SJCRH30 (cell line): ENCODE measurements around the gene INPPL1. TPM values are rescaled to one million over a fixed set of nuclear protein-coding genes. Genes with fewer than 3 reads are reported as not detected.

ENCODE experiments used
- DNase-seq, 2 experiments: peaks; one replicate each; pipeline ENCODE4 v3.0.0-alpha.2; 2015 to 2020
- H3K27ac ChIP-seq: fragments of 250-450 bp; sonication (Bioruptor Pico); 2 replicates; pipeline ENCODE4 v1.5.1; 2020; ENCODE audit warnings: mild to moderate bottlenecking, moderate library complexity
- H3K27me3 ChIP-seq: fragments of 250-450 bp; sonication (Bioruptor Pico); 2 replicates; pipeline ENCODE4 v1.5.1; 2020; ENCODE audit warnings: mild to moderate bottlenecking, moderate library complexity
- H3K36me3 ChIP-seq: fragments of 250-450 bp; sonication (Bioruptor Pico); 2 replicates; pipeline ENCODE4 v1.5.1; 2020; ENCODE audit warnings: mild to moderate bottlenecking, moderate library complexity
- H3K4me1 ChIP-seq: fragments of 250-450 bp; sonication (Bioruptor Pico); 2 replicates; pipeline ENCODE4 v1.5.1; 2020; ENCODE audit warnings: mild to moderate bottlenecking, moderate library complexity
- H3K4me3 ChIP-seq: fragments of 250-450 bp; sonication (Bioruptor Pico); 2 replicates; pipeline ENCODE4 v1.5.1; 2020; ENCODE audit warnings: mild to moderate bottlenecking, moderate library complexity
- H3K9me3 ChIP-seq: fragments of 250-450 bp; sonication (Bioruptor Pico); replicated peaks from 2 replicates; pipeline ENCODE4 v1.5.1; 2020; ENCODE audit warnings: mild to moderate bottlenecking, moderate library complexity
- total RNA-seq: library from RNA; depleted of rRNA; stranded (reverse); fragments of >200 nt; shearing (Covaris generic); gene quantifications from 2 replicates; pipeline ENCODE4 v1.2.3, GENCODE V29; 2014

Gene INPPL1
- total RNA-seq, 1 experiment from 2014 or later, result 168 TPM

- Histone ChIP-seq H3K27ac (peak overlapping the region; percentile 95), H3K27me3 (no peaks in the 10 kb centered on the region), H3K9me3 (no peaks in the 10 kb centered on the region), H3K36me3 (peaks cover 28% of the 10 kb centered on the region), H3K4me1 (peaks cover 26% of the 10 kb centered on the region), H3K4me3 (peak overlapping the region; percentile 97)
- peak in 1 of 2 experiments; percentile 33 for DNase-seq
Observed at GRCh38 chr11:72225411-72225951, 914 bp downstream of the INPPL1 start.

- no peaks in the 10 kb centered on the region for H3K27me3 ChIP-seq
- H3K9me3 ChIP-seq, result no peaks in the 10 kb centered on the region
- peak; percentile 76 to 79 for DNase-seq
- H3K27ac ChIP-seq, result peak overlapping the region; percentile 66
- H3K36me3 ChIP-seq, result peaks cover 39% of the 10 kb centered on the region
- H3K4me1 ChIP-seq, result peaks cover 26% of the 10 kb centered on the region
- H3K4me3 ChIP-seq, result peak overlapping the region; percentile 97
Observed at GRCh38 chr11:72226701-72227100, 2.1 kb downstream of the INPPL1 start.

GRCh38 chr11:72227316-72228228 lies 3.0 kb downstream of the INPPL1 start:
- H3K4me3 ChIP-seq, result no peak overlapping the region; the same call in 1 of the 2 replicates
- DNase-seq, result peak; percentile 93 to 96
- no peaks in the 10 kb centered on the region for H3K27me3 ChIP-seq
- peaks cover 47% of the 10 kb centered on the region for H3K36me3 ChIP-seq
- H3K27ac ChIP-seq, result peak overlapping the region; percentile 66
- H3K9me3 ChIP-seq, result no peaks in the 10 kb centered on the region
- H3K4me1 ChIP-seq, result peaks cover 21% of the 10 kb centered on the region

DNA sequence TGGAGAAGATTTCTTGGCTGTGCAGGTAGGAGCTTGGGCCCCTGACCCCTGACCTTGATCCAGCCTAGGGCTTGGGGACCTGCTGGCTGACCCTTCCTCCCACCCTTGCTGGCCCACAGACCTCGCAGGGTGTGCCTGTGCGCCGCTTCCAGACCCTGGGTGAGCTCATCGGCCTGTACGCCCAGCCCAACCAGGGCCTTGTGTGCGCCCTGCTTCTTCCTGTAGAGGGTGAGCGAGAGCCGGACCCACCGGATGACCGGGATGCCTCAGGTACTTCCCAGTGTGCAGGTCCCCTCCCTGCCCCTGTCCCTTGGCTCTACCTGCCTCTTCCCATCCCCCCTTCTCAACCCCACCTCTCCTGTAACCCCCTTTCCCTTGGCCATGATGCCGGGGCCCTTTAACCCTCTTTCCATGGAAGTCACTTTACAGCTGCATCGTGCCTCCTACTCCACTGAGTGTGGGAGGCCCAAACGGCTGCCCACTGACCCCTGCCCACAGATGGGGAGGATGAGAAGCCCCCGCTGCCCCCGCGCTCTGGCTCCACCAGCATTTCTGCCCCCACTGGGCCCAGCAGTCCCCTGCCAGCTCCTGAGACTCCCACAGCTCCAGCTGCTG lies 3.8 kb downstream of the INPPL1 start:
- peaks cover 21% of the 10 kb centered on the region for H3K4me1 ChIP-seq
- H3K9me3 ChIP-seq, result no peaks in the 10 kb centered on the region
- H3K27ac ChIP-seq, result peak overlapping the region; percentile 66
- no peaks in the 10 kb centered on the region for H3K27me3 ChIP-seq
- H3K36me3 ChIP-seq, result peaks cover 55% of the 10 kb centered on the region
- DNase-seq, result no peak
- H3K4me3 ChIP-seq, result no peak overlapping the region

DNA sequence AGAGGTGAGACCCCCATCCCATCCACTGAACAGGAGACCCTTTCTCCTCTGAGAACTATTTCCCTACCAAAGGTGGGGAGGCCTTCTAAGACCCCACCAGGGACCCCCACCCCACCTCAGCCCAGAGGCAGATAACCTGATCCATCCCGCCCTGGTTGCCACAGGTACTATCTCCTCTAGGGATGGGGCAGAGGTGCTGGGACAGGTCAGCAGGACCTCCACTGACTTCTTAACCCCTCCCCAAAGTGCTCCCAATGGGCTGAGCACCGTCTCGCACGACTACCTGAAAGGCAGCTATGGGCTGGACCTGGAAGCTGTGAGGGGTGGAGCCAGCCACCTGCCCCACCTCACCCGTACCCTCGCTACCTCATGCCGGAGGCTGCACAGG lies 4.3 kb downstream of the INPPL1 start:
- Histone ChIP-seq H3K9me3 (no peaks in the 10 kb centered on the region), H3K27ac (no peak overlapping the region), H3K36me3 (peaks cover 60% of the 10 kb centered on the region), H3K27me3 (no peaks in the 10 kb centered on the region), H3K4me3 (no peak overlapping the region), H3K4me1 (peaks cover 21% of the 10 kb centered on the region)
- no peak for DNase-seq

GRCh38 chr11:72229336-72229924 lies 4.9 kb downstream of the INPPL1 start:
- DNase-seq, result no peak
- H3K27ac ChIP-seq, result no peak overlapping the region
- H3K4me3 ChIP-seq, result no peak overlapping the region
- no peaks in the 10 kb centered on the region for H3K9me3 ChIP-seq
- H3K36me3 ChIP-seq, result peaks cover 66% of the 10 kb centered on the region
- H3K27me3 ChIP-seq, result no peaks in the 10 kb centered on the region
- H3K4me1 ChIP-seq, result peaks cover 21% of the 10 kb centered on the region

DNA sequence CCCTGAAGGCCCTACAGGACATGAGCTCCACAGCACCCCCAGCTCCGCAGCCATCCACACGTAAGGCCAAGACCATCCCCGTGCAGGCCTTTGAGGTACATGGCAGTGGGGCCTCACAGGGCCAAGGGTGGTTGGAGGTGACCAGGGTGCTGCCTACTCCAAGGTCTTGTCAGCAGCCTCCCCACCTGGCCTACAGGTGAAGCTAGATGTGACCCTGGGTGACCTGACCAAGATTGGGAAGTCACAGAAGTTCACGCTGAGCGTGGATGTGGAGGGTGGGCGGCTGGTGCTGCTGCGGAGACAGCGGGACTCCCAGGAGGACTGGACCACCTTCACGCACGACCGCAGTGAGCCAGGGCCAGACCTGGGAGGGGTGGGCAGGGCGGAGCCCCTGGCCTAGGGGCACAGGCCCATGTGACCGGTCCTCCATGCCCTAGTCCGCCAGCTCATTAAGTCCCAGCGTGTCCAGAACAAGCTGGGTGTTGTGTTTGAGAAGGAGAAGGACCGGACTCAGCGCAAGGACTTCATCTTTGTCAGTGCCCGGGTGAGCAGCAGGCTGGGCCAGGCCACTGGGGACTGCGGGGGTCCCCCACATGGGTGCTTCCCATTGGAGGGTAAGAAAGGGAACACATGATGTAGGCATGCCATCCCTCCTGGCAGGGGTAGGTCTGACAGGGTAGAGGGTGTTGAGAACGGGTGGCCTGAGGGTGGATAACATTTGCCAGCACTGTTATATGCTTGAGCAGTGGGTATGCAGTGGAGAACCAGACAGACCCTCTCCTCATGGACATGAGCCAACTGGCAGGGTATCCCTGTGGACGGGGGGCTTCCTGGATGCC lies 5.6 kb downstream of the INPPL1 start:
- Histone ChIP-seq H3K36me3 (peaks cover 73% of the 10 kb centered on the region), H3K4me3 (no peak overlapping the region), H3K27ac (no peak overlapping the region), H3K9me3 (no peaks in the 10 kb centered on the region), H3K27me3 (no peaks in the 10 kb centered on the region), H3K4me1 (peaks cover 21% of the 10 kb centered on the region)
- DNase-seq, result no peak

- Histone ChIP-seq H3K27ac (no peak overlapping the region), H3K36me3 (peaks cover 79% of the 10 kb centered on the region), H3K4me1 (peaks cover 21% of the 10 kb centered on the region), H3K4me3 (no peak overlapping the region), H3K27me3 (no peaks in the 10 kb centered on the region), H3K9me3 (no peaks in the 10 kb centered on the region)
- DNase-seq, result no peak
Observed at GRCh38 chr11:72230764-72231365, 6.3 kb downstream of the INPPL1 start.

DNA sequence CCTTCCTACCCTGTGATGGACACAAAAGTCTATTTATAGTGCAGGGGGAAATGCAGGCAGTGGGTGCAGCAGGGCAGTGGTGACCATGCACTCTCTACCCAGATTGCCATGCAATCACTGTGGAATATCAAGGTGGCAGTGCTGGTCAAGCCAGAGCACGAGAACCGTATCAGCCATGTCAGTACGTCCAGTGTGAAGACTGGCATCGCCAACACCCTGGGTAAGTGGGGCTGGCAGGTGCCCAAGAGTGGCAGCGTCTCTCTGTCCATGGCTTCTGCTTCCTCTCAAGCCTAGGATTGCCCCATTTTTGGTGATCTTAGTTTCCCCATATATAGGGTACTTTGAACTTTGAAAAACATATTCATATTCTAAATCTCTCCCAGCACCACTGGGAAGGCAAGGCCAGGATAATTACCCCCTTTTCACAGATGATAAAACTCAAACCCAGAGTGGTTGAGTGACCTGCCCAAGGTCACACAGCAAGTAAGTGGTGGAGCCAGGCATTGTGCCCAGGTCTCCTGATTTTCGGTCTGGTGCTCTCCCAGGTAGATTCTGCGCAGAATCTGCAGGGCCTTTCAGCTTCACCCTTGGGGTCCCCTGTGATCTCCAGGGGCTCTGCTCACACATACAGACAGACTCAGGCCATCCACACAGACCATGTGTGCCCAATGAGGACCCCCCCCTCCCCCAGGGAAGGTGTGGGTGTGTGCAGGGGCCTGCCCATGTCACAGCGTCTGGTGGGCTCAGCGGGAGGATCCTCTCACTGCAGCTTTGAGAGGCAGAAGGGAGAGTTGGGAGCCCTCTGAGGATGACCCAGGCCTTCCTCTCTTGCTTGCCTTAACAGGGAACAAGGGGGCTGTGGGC lies 7.1 kb downstream of the INPPL1 start:
- no peak overlapping the region for H3K4me3 ChIP-seq
- no peaks in the 10 kb centered on the region for H3K27me3 ChIP-seq
- no peaks in the 10 kb centered on the region for H3K9me3 ChIP-seq
- H3K27ac ChIP-seq, result no peak overlapping the region
- DNase-seq, result no peak
- peaks cover 82% of the 10 kb centered on the region for H3K36me3 ChIP-seq
- H3K4me1 ChIP-seq, result peaks cover 15% of the 10 kb centered on the region

DNA sequence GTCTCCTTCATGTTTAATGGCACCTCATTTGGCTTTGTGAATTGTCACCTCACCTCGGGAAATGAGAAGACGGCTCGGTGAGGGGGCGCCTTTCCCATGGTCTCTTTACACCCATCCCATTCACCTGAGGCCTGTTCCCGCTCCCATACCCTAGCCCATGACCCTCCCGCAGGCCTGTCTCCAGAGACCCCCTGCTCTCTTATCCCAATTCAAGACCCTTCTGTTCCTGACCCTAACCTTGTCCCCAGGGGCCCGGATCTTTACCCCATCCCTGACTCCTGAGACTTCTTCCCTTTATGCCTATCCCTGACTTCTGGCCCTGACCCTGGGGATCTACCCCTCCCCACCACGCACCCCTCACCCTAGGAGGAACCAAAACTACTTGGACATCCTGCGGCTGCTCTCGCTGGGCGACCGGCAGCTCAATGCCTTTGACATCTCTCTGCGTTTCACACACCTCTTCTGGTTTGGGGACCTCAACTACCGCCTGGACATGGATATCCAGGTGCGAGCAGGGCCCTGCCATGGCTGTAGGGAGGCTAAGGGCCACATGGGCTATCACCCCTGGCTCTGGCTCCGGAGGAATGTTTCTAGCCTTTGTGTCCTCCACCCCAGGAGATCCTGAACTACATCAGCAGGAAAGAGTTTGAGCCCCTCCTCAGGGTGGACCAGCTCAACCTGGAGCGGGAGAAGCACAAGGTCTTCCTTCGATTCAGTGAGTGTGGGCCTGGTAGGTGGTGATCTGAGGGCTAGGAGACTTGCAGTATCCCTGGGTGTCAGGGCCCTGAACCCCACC lies 7.9 kb downstream of the INPPL1 start:
- DNase-seq, result no peak
- no peaks in the 10 kb centered on the region for H3K27me3 ChIP-seq
- H3K4me3 ChIP-seq, result no peak overlapping the region
- H3K36me3 ChIP-seq, result peaks cover 90% of the 10 kb centered on the region
- H3K9me3 ChIP-seq, result no peaks in the 10 kb centered on the region
- H3K4me1 ChIP-seq, result peaks cover 6% of the 10 kb centered on the region
- H3K27ac ChIP-seq, result no peak overlapping the region

- DNase-seq, result no peak
- H3K4me1 ChIP-seq, result peaks cover under 1% of the 10 kb centered on the region
Observed at GRCh38 chr11:72233056-72233772, 8.6 kb downstream of the INPPL1 start.

More at GRCh38 chr11:72233056-72233772, 8.6 kb downstream of the INPPL1 start:
- Histone ChIP-seq H3K4me3 (no peak overlapping the region), H3K36me3 (peaks cover 94% of the 10 kb centered on the region), H3K27me3 (no peaks in the 10 kb centered on the region), H3K27ac (no peak overlapping the region), H3K9me3 (no peaks in the 10 kb centered on the region)
